Ovary (tissue), 9 donors: Measurements from ENCODE around the gene FLYWCH1. TPM values are rescaled to one million over a fixed set of nuclear protein-coding genes. Genes with fewer than 3 reads are reported as not detected.
"Not testable (repeated sequence)": the region's sequence is repeated elsewhere in the genome, so short reads cannot be mapped to it uniquely, and the experiment has no call there.

Experiments
- DNase-seq, 5 donors: peaks; one replicate each; pipeline ENCODE4 v3.0.0-alpha.2; 2019 to 2020
- H3K27ac ChIP-seq, 2 donors: fragments of 200-600 bp; one replicate each; pipeline versions ENCODE4 v1.5.1 to v1.8.0; 2019 to 2022
- H3K27me3 ChIP-seq: fragments of 200-600 bp; one replicate; pipeline ENCODE4 v1.8.0; 2022
- H3K36me3 ChIP-seq: fragments of 200-600 bp; sonication (generic); one replicate; pipeline ENCODE4 v1.5.1; 2019
- H3K4me1 ChIP-seq: one replicate; pipeline ENCODE4 v1.8.1; 2013; ENCODE audit warnings: mild to moderate bottlenecking, moderate library complexity; ENCODE audit not compliant: insufficient read depth
- H3K4me3 ChIP-seq: fragments of 200-600 bp; sonication (generic); one replicate; pipeline ENCODE4 v1.5.1; 2017
- H3K9me3 ChIP-seq, 2 donors: fragments of 200-600 bp in 1 of 2; sonication (generic) in 1 of 2; one replicate each; pipeline versions ENCODE4 v1.5.1 to v1.8.1; 2013 to 2019; ENCODE audit warnings: mild to moderate bottlenecking in 1 of 2, moderate library complexity in 1 of 2
- CTCF ChIP-seq, 3 donors: fragments of 450-650 bp in 2 of 3; fragments of 200-600 bp in 1 of 3; IDR thresholded peaks; one replicate each; pipeline versions ENCODE4 v1.5.1 to v1.8.0; 2016 to 2022; ENCODE audit warnings: antibody characterized with exemption in 3 of 3, mild to moderate bottlenecking in 1 of 3
- EP300 ChIP-seq: sonication (generic); formaldehyde crosslinking; IDR thresholded peaks from one replicate; pipeline ENCODE4 v1.6.1; 2017; ENCODE audit warnings: antibody characterized with exemption
- POLR2A ChIP-seq: fragments of 450-650 bp; IDR thresholded peaks from one replicate; pipeline ENCODE4 v1.6.1; 2017; ENCODE audit warnings: antibody characterized with exemption, mild to moderate bottlenecking, moderate library complexity
- WGBS, 3 donors: extraction: QIAGEN DNeasy Blood & Tissue Kit in 1 of 3; methylation state at CpG; one replicate each; pipeline versions ENCODE4 v1.1.5 to v1.1.7; 2013 to 2017; 5-methylcytosine and 5-hydroxymethylcytosine counted together
- intact Hi-C, 4 donors: fragments of 100-400 bp; cut with DNase I; formaldehyde crosslinking; loops; one replicate each; pipeline versions ENCODE4 v1.11.0 to v1.15.1; 2022 to 2023
- polyA plus RNA-seq, 2 donors: library from polyadenylated mRNA; stranded (reverse); fragments of 200-250 nt in 1 of 2; fragments of 350-450 nt in 1 of 2; fragmentation: Illumina TruSeq in 1 of 2; extraction: RNeasy Lipid Tissue Mini Kit (QIAGEN cat#74804) in 1 of 2; gene quantifications; one replicate each; pipeline ENCODE4 v1.2.3, GENCODE V29; 2013 to 2014
- total RNA-seq, 7 donors: library from RNA; depleted of rRNA in 2 of 7; stranded (reverse); fragments of >200 nt in 2 of 7; fragmentation: NEBNext Ultra II Directional in 3 of 7; extraction: Animal tissue kit (Norgen Biotek cat#: 25700) in 3 of 7; gene quantifications; one replicate each; pipeline versions ENCODE4 v1.1.0 to v1.2.4, GENCODE V29; 2016 to 2023
- donor health status: DM: no; HTN: no; CAD: no; lungs with moderate emphysema.
- donor health status: DM: no; HTN: no; CAD: no.
- donor health status: Bipolar disorder and iron deficiency.
- donor health status: DM: yes; HTN: yes; CAD: no.
- donor health status: DM: no; HTN: no; CAD: no.
- donor health status: DM: yes; HTN: yes; CAD: no.

The FLYWCH1 gene
- total and polyA plus RNA-seq, 9 donors: 2.2 to 66.9 (median 39.0) TPM

DNA sequence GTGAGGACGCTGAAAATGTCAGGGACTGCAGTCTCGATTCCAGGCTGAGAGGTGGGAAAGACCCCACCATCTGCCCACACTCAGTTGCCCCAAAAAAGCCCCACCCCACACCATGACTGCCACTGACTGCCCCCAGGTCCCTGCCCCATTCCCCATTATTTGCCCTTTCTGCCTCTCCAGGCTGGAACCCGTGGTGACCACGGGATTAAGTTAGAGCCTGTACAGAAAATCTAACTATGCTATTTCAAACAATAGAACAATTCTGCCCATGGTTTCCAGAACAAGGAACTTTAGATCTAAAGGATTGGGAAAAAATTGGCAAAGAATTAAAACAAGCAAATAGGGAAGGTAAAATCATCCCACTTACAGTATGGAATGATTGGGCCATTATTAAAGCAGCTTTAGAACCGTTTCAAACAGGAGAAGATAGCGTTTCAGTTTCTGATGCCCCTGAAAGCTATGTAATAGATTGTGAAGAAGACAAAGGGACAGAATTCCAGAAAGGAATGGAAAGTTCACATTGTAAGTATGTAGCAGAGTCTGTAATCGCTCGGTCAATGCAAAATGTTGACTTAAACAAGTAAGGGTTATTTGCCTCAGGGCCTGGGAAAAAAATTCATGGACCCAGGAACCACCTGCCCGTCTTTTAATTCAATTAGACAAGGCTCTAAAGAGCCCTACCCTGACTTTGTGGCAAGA, 14.4 kb downstream of the FLYWCH1 start:
- WGBS, 3 donors: 68 to 73% (median 69%) methylated on average over 9 of the region's 9 CpGs
- H3K27ac ChIP-seq: no peak overlapping the region

GRCh38 chr16:2926650-2926999, 14.9 kb downstream of the FLYWCH1 start:
- TF ChIP-seq POLR2A (no peak), EP300 (no peak), CTCF (IDR thresholded peaks at IDR 0.05) (no peak)
- no peaks in the 10 kb centered on the region for H3K36me3 ChIP-seq
- intact Hi-C loops: loop anchor here in 1 of 4 donors (5.0 kb wide), 1 partner anchor 49 kb away; no protein-coding TSS in a partner anchor

More for the DNA sequence above, 14.4 kb downstream of the FLYWCH1 start:
- Histone ChIP-seq H3K4me3 (no peak overlapping the region), H3K4me1 (peaks cover 1% of the 10 kb centered on the region), H3K36me3 (no peaks in the 10 kb centered on the region), H3K9me3 (no peaks in the 10 kb centered on the region), H3K27me3 (no peaks in the 10 kb centered on the region)
- no peak for DNase-seq
- TF ChIP-seq EP300 (no peak), POLR2A (no peak), CTCF (IDR thresholded peaks at IDR 0.05) (no peak)
- intact Hi-C loops: loop anchor here in 1 of 4 donors (5.0 kb wide), 1 partner anchor 49 kb away; no protein-coding TSS in a partner anchor

DNA sequence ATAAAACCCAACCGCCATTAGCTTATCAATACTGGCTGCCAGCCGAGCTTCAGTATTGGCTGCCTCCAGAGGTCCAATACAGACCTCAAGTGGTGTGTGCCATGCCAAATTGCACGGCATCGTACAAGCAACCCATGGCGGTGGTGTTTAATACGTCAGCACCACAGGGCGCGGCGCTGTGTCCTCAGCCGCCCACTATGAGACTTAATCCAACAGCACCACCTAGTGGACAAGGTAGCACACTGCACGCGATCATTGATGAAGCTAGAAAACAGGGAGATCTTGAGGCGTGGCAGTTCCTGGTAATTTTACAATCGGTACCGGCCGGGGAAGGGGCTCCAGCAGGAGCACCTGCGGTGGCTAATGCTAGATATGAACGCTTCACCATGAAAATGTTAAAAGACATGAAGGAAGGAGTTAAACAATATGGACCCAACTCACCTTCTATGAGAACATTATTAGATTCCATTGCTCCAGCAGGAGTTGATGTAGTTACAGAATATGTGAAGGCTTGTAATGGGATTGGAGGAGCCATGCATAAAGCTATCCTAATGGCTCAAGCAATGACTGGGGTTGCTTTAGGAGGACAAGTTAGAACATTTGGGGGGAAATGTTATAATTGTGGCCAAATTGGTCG, 15.4 kb downstream of the FLYWCH1 start:
- Histone ChIP-seq H3K27ac (no peak overlapping the region), H3K4me1 (peaks cover 1% of the 10 kb centered on the region), H3K36me3 (no peaks in the 10 kb centered on the region), H3K9me3 (no peaks in the 10 kb centered on the region), H3K27me3 (no peaks in the 10 kb centered on the region), H3K4me3 (no peak overlapping the region)
- WGBS, 3 donors: 5 to 7% (median 6%) methylated on average over 19 of the region's 19 CpGs
- intact Hi-C loops: loop anchor here in 1 of 4 donors (5.0 kb wide), 1 partner anchor 50 kb away; no protein-coding TSS in a partner anchor
- DNase-seq: peak; percentile 71 to 89 (median 84)
- TF ChIP-seq EP300 (no peak), POLR2A (no peak), CTCF (IDR thresholded peaks at IDR 0.05) (peak; percentile 74 to 91 (median 89))

More at GRCh38 chr16:2926650-2926999, 14.9 kb downstream of the FLYWCH1 start:
- no peaks in the 10 kb centered on the region for H3K9me3 ChIP-seq
- H3K4me3 ChIP-seq: no peak overlapping the region
- no peak overlapping the region for H3K27ac ChIP-seq
- H3K27me3 ChIP-seq: no peaks in the 10 kb centered on the region
- H3K4me1 ChIP-seq: peaks cover 1% of the 10 kb centered on the region
- no peak for DNase-seq
- WGBS, 3 donors: 74 to 76% (median 76%) methylated on average over 5 of the region's 5 CpGs

GRCh38 chr16:2928151-2928550, 16.4 kb downstream of the FLYWCH1 start:
- intact Hi-C loops: loop anchor here in 1 of 4 donors (5.0 kb wide), 1 partner anchor 51 kb away; no protein-coding TSS in a partner anchor
- not testable (repeated sequence) for H3K4me3 ChIP-seq, H3K36me3 ChIP-seq, H3K27ac ChIP-seq, H3K27me3 ChIP-seq, H3K9me3 ChIP-seq, DNase-seq, H3K4me1 ChIP-seq
- 84 to 89% (median 87%) methylated on average over 4 of the region's 4 CpGs for WGBS, 3 donors

GRCh38 chr16:2928796-2929195, 17.1 kb downstream of the FLYWCH1 start:
- Histone ChIP-seq H3K27me3 (no peaks in the 10 kb centered on the region), H3K36me3 (no peaks in the 10 kb centered on the region), H3K9me3 (no peaks in the 10 kb centered on the region), H3K4me3 (no peak overlapping the region), H3K27ac (no peak overlapping the region), H3K4me1 (peaks cover 1% of the 10 kb centered on the region)
- intact Hi-C loops: loop anchor here in 1 of 4 donors (5.0 kb wide), 1 partner anchor 51 kb away; no protein-coding TSS in a partner anchor
- TF ChIP-seq EP300 (no peak), POLR2A (no peak), CTCF (IDR thresholded peaks at IDR 0.05) (no peak)
- DNase-seq: no peak
- 86 to 92% (median 89%) methylated on average over 9 to 11 of the region's 11 CpGs for WGBS, 3 donors
